Uterus (tissue), 4 donors: ENCODE measurements around the gene CCNF. TPM values are rescaled to one million over a fixed set of nuclear protein-coding genes. Genes with fewer than 3 reads are reported as not detected.

ENCODE experiments used
- DNase-seq, 2 donors: peaks; one replicate each; pipeline ENCODE4 v3.0.0-alpha.2; 2019 to 2020
- H3K27ac ChIP-seq, 2 donors: fragments of 200-600 bp; sonication (generic); 1 replicate in 1 of 2; 2 replicates in 1 of 2; pipeline ENCODE4 v1.5.1; 2016 to 2018
- H3K27me3 ChIP-seq, 2 donors: fragments of 200-600 bp; sonication (generic); one replicate each; pipeline ENCODE4 v1.5.1; 2018 to 2019; ENCODE audit warnings: control low read depth in 1 of 2
- H3K36me3 ChIP-seq, 2 donors: fragments of 200-600 bp; sonication (generic); one replicate each; pipeline ENCODE4 v1.5.1; 2019; ENCODE audit warnings: control low read depth in 1 of 2
- H3K4me1 ChIP-seq, 2 donors: fragments of 200-600 bp; sonication (generic); one replicate each; pipeline ENCODE4 v1.5.1; 2018 to 2019; ENCODE audit warnings: control low read depth in 1 of 2
- H3K4me3 ChIP-seq, 2 donors: fragments of 200-600 bp; sonication (generic); 1 replicate in 1 of 2; 2 replicates in 1 of 2; pipeline ENCODE4 v1.5.1; 2018 to 2019; ENCODE audit warnings: mild to moderate bottlenecking in 1 of 2
- H3K9me3 ChIP-seq, 2 donors: fragments of 200-600 bp; sonication (generic); one replicate each; pipeline ENCODE4 v1.5.1; 2019; ENCODE audit warnings: control low read depth in 1 of 2
- CTCF ChIP-seq, 4 experiments: fragments of 200-600 bp in 2 of 4; fragments of 450-650 bp in 2 of 4; sonication (generic) in 2 of 4; IDR thresholded peaks; one replicate each; pipeline ENCODE4 v1.5.1; 2016 to 2019; ENCODE audit warnings: antibody characterized with exemption in 4 of 4, mild to moderate bottlenecking in 2 of 4, moderate library complexity in 1 of 4
- POLR2A ChIP-seq, 2 donors: fragments of 450-650 bp; IDR thresholded peaks; one replicate each; pipeline ENCODE4 v1.6.1; 2016; ENCODE audit warnings: antibody characterized with exemption in 2 of 2, mild to moderate bottlenecking in 1 of 2, moderate library complexity in 1 of 2
- intact Hi-C: fragments of 100-400 bp; cut with DNase I; formaldehyde crosslinking; loops from one replicate; pipeline ENCODE4 v1.15.1; 2023; ENCODE audit warnings: low total_unique reads
- total RNA-seq, 4 donors: library from RNA; depleted of rRNA in 3 of 4; stranded (reverse); fragments of >200 nt in 3 of 4; gene quantifications; one replicate each; pipeline versions ENCODE4 v1.1.0 to v1.2.4, GENCODE V29; 2014 to 2023
- donor health status: DM: yes; HTN: yes; CAD: no.

CCNF gene
- total RNA-seq, 4 donors from 2014 or later, result under 0.01 to 11.8 (median 1.9) TPM; not detected in 1

DNA sequence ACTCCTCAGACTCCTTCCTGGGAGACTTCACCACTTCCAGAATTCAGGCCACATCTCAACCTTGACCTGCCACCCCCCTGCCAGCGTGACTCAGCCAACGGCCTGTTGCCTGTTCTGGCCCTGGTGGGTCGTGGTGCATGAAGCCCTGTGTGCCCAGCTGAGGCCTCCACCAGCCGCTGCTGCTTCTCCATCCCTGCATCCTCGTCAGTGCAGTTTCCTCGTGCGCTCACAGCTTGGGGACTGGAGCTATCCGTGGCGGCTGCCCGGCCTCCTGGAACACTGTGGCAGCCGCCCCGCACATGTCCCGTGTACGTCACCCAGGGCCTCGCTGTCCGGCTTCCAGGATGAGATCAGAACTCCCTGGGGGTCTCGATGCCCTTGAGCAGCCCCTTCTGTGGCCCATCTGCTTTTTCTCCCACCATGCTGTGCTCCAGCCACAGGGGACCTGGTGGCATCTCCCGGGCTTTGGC lies 22.6 kb downstream of the CCNF start:
- H3K4me3 ChIP-seq, result no peak overlapping the region
- no peak overlapping the region for H3K27ac ChIP-seq
- no peaks in the 10 kb centered on the region for H3K36me3 ChIP-seq
- no peaks in the 10 kb centered on the region for H3K27me3 ChIP-seq
- intact Hi-C loops, result no loop called here
- DNase-seq, result no peak
- no peak for TF ChIP-seq POLR2A (IDR thresholded peaks at IDR 0.05)
- TF ChIP-seq CTCF (IDR thresholded peaks at IDR 0.05), result no peak
- no peaks in the 10 kb centered on the region for H3K9me3 ChIP-seq
- no peaks in the 10 kb centered on the region for H3K4me1 ChIP-seq

- no peak overlapping the region for H3K4me3 ChIP-seq
- intact Hi-C loops, result no loop called here
- no peak overlapping the region for H3K27ac ChIP-seq
- TF ChIP-seq CTCF (IDR thresholded peaks at IDR 0.05) (no peak), POLR2A (IDR thresholded peaks at IDR 0.05) (no peak)
- DNase-seq, result no peak
- no peaks in the 10 kb centered on the region for H3K36me3 ChIP-seq
- H3K27me3 ChIP-seq, result no peaks in the 10 kb centered on the region
- H3K4me1 ChIP-seq, result no peaks in the 10 kb centered on the region
- no peaks in the 10 kb centered on the region for H3K9me3 ChIP-seq
These were observed 23.4 kb downstream of the CCNF start for GRCh38 chr16:2452650-2453049.

DNA sequence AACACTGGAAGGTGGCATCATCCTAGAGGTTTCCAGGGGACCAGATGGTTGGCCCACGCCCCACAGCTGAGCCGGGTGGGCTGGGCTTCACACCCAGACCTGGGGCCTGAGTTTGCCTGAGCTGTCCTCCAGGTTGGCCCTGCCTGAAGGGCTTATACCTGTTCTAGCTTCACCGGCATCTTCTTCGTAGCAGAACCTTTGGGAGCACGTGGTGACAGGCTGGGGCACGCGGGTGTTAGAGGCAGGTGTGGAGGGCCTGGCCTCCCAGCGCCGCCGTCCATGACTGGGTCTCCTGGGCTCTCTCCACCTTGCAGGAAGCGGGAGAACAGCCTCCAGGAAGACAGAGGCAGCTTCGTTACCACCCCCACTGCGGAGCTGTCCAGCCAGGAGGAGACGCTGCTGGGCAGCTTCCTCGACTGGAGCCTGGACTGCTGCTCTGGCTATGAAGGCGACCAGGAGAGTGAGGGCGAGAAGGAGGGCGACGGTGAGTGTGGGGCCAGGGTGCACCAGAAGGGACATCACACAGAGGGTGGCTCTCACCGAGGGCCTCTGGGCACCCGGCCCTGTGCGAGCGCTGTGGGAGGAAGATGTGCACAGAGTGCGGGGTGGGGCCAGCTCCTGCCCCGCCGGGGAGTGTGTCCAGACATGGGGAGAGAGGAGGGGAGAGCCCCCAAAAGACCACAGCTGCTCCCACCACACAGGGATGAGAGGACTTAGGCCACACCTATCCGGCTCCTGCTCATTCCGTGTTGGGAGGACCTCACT lies 26.0 kb downstream of the CCNF start:
- H3K9me3 ChIP-seq, result no peaks in the 10 kb centered on the region
- no peak overlapping the region for H3K27ac ChIP-seq
- DNase-seq, result no peak
- no peaks in the 10 kb centered on the region for H3K27me3 ChIP-seq
- no peak overlapping the region for H3K4me3 ChIP-seq
- H3K4me1 ChIP-seq, result peaks cover 0 to 3% of the 10 kb centered on the region in 2 donors
- intact Hi-C loops, result no loop called here
- no peaks in the 10 kb centered on the region for H3K36me3 ChIP-seq
- TF ChIP-seq CTCF (IDR thresholded peaks at IDR 0.05) (no peak), POLR2A (IDR thresholded peaks at IDR 0.05) (no peak)

GRCh38 chr16:2456551-2457153 lies 27.4 kb downstream of the CCNF start:
- Histone ChIP-seq H3K9me3 (no peaks in the 10 kb centered on the region), H3K36me3 (no peaks in the 10 kb centered on the region), H3K27ac (no peak overlapping the region), H3K27me3 (no peaks in the 10 kb centered on the region), H3K4me1 (peaks cover 0 to 6% of the 10 kb centered on the region in 2 donors), H3K4me3 (no peak overlapping the region)
- no peak for DNase-seq
- intact Hi-C loops, result no loop called here
- TF ChIP-seq POLR2A (IDR thresholded peaks at IDR 0.05), result no peak
- TF ChIP-seq CTCF (IDR thresholded peaks at IDR 0.05), result no peak

DNA sequence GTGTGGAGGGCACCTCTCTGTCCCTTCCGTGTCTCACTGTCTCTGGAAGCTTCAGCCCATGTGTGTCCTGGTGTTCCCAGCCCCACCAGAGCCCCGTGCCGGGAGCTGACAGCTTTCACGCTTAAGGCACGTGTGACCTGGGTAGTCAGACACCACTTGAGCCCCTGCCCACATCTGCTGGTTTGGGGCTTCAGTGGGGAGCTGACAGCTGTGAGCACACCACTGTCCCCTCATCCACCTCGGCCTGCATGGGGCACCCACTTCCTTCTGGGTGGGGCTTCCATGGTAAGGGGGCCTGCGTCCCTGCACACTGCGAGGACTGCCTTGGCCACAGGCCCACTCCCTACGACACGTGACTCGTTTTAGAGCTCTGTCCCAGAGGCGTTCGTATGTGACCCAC lies 28.0 kb downstream of the CCNF start:
- intact Hi-C loops, result no loop called here
- DNase-seq, result no peak
- TF ChIP-seq POLR2A (IDR thresholded peaks at IDR 0.05), result no peak
- Histone ChIP-seq H3K27ac (no peak overlapping the region), H3K36me3 (no peaks in the 10 kb centered on the region), H3K27me3 (no peaks in the 10 kb centered on the region), H3K4me3 (no peak overlapping the region), H3K4me1 (peaks cover 0 to 6% of the 10 kb centered on the region in 2 donors), H3K9me3 (no peaks in the 10 kb centered on the region)
